HG02973 (cell line): Measurements from ENCODE around the gene SNIP1.
"Not testable (repeated sequence)": the region's sequence is repeated elsewhere in the genome, so short reads cannot be mapped to it uniquely, and the experiment has no call there.

Source experiments
- ATAC-seq: cut with Tn5 transposase; IDR thresholded peaks from one replicate; pipeline ENCODE4 v1.9.1; 2021; ENCODE audit warnings: moderate library complexity; ENCODE audit not compliant: unreplicated experiment

Gene SNIP1

DNA sequence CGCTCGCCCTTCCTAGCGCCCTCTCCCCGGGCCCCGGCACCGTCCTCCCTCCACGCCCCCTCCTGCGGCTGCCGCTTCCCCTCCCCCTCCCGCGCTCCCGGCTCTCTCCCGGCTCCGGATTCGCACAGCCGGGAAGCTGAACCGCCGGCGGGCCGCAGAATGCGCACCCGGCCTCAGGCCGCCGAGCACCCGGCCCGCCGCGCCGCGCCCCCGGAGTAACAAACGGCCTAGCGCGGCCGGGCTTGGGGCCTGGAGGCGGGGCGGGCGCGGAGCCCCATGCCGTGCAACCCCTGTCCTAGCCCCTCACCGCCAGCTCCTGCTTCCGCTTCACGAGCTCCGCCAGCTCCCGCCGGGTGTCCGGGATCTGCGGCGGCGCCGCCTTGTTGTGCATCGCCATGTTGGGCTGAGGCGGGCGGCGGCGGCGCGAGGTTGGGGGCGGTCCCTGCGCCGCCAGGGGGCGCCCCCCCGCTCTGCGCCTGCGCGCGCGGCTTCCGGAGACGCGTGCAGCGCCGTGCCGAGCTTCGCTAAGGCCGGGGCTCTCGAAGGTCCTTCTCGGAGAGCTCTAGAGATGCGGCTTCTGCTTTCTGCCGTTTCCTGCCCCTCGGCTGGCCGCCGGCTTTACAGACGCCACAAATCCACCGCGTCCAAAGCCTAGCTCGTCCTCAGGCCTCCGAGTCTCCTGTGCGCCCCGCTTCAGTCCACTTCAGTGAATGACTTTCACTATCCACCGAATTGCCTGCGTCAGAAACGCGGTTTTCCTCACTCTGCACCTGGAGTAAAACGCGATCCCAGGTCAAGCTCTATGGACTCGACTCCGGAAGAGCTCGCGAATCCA, 39.5 kb downstream of the SNIP1 start, which contains the start of gene MEAF6:
MEAF6 (minus strand) TSS at position 417 of the 835 bp plus-strand sequence; CDS start at position 397, 20 bp downstream.
- ATAC-seq = peak; percentile 84

DNA sequence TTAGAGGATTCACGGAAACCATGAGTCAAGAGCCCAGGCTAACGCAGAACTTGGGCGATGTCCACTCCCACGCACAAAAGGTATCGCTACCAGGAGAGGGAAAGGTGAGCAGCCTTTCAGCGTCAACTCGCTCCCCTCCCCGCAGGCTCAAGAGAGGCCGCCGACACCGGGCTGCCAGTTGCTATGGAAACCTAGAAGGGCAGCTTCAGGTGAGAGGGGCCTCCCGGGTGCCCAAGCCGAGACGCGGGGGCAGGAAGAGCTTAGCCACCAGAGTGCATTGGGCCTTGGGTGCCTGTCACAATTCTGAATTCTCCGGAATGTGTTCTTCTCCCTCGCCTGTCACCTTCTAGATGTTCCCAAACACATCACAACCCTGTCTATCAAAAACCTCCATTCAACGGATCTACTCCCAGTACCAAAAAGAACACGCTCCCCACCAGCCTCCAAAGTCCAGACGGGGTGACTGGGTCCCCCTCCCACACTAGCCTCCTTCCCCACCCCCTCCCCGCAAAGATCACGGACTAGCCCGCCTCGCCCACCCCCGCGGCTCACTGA, 40.2 kb downstream of the SNIP1 start:
- ATAC-seq = no peak

DNA sequence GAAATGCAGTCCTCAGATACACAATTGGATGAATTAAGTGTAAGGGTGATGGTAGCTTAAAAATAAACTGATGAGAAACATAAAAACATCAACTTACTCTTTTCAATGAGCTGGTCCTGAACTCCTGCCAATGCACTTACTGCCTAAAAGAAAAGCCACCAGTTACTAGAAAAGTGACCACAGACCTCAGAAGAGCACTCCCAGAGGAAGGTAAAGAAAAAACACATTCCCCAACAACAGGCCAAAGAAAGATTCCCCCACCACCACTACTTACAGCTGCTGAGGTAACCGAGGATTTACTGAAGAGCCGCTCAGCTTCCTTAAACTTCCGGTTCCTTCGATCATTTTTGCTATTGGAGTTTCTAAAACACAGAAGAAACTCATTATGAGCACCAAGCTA, 44.9 kb downstream of the SNIP1 start:
- no peak for ATAC-seq

GRCh38 chr1:37506740-37507139, 47.4 kb downstream of the SNIP1 start:
- no peak for ATAC-seq

- ATAC-seq = not testable (repeated sequence)
These were observed 51.3 kb downstream of the SNIP1 start for GRCh38 chr1:37502791-37503190.

GRCh38 chr1:37502104-37502503, 52.0 kb downstream of the SNIP1 start:
- ATAC-seq = no peak

- ATAC-seq = no peak
These were observed 52.4 kb downstream of the SNIP1 start for GRCh38 chr1:37501661-37502060.

- no peak for ATAC-seq
These were observed 55.0 kb downstream of the SNIP1 start for GRCh38 chr1:37498872-37499617.

DNA sequence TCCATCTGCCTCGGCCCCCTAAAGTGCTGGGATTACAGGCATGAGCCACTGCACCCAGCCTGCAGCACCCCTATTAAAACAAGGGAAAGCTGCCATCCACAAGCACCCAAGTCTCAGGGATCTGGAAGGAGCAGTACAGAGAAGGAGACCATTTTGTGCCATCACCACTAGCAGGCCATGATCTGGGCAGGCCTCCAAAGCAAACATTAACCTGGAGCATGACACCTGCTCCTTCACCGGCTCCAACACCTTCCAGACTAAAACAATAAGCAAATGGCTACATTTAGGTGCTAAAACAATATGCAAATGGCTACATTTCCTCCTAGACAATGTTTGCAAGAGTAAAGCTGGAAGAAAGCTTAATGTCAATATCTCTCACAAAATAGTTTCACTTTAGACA, 56.3 kb downstream of the SNIP1 start:
- ATAC-seq = no peak

DNA sequence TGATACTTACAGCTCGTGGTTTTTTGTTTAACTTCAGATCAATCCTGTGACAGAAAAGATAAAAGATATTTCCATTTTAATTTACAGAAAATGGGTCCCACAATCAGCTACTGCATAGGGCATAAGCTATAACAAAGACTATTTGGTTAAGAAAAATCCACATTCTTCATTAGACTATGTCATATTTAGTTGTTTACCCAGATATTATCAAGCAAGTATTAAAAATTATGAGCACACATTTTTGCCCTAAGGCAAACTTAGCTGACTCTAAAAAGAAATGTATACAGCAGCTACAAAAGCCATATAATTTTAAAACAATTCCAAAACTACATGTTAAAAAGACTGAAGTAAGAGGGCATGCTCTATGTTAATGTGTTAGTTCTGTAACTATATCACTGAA, 58.2 kb downstream of the SNIP1 start:
- ATAC-seq = no peak

DNA sequence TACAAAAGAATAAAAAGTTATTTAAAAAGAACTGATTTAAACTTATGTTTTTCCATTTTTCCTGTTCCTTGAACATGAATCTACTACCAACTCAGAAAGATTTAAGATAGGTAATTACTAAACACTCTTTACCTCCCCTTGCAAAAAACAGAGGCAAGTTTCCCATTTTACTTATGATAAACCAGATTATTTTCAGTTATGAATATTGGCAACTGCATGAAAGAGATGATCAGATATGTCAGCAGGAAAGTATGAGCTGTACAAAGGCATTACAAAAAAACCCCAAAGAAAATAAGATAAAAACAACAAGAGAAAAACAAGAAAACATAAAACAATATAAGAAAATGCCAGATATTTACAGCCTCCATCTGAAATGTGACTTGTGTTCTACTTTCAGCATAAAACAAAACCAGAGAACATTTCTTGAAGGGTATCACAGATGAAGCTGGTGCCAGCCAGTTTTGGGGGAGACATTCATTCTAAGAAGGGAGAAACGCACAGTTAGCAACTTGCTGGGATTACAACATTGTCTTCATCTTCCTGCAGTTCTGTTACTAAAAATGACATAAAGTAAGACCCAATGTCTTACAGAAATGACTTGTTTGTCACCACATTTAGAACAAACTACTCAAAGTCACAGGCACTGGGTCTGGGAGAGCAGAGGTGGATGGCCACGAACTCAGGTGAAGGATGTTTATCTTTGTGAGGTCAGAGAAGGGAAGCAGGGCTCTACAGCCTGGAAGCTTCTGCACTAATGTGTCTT, 60.6 kb downstream of the SNIP1 start:
- no peak for ATAC-seq

DNA sequence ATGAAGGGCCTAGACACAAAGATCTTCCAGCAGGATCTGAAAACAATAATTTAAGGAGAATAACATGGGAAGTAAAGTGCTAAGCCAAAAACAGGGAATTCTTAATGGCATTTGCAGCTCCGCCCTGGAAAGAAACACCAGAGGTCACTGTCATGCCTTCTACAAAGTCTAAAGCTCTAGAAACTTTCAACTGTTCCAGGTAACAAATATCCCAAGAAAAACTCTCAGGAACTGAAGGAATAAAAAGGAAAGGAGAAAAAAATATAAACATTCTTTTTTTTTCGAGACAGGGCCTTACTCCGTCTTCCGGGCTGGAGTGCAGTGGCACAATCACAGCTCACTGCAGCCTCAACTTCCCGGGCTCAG, 66.5 kb downstream of the SNIP1 start:
- ATAC-seq = no peak

GRCh38 chr1:37486680-37487618, 67.1 kb downstream of the SNIP1 start:
- ATAC-seq = no peak

DNA sequence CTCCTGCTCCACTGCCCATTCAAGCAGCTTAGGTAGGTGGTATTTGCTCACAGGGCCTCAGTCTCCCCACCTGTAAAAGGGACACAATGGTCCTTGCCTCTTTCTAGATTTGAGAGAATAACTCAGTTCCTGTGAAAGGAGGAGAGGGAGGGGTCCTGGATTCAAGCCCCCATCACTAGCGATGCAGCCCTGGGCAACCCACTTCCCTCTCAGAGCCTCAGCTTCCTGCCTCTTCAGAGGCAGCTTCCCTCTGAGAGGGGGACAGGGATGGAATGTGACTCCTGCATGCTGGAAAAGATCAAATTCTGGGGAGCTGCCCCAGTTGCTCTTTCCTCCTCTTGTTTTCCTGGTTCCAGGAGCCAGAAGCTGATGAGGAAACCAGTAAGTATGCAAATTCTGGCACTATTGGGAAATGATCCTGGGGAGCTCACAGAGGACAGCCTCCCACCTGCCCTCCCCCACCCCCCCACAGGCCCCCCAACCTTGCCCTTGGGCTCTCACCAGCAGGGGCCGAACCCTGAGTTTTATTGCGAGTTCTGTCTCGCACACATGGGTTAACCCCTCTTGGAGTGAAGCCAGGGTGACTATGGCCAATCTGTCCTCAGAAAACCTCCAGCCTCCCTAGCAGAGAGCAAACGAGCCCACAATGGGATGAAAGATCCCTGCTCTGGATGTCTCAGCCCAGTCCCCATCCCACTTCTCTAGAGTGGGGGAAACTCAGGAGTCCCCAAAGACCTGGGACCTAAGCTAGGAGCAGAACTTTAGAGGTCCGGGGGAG, 68.0 kb downstream of the SNIP1 start:
- ATAC-seq = no peak
